Testis (tissue), 3 donors: ENCODE results near the gene DBN1. TPM values are rescaled to one million over a fixed set of nuclear protein-coding genes. Genes with fewer than 3 reads are reported as not detected.
A peak's percentile ranks its signal among the peaks of the same experiment; 100 is the strongest.

ENCODE experiments used
- DNase-seq: peaks from one replicate; pipeline ENCODE4 v3.0.0-alpha.2; 2019
- H3K27ac ChIP-seq, 2 donors: fragments of 200-600 bp; sonication (generic); one replicate each; pipeline ENCODE4 v1.5.1; 2019
- H3K27me3 ChIP-seq: fragments of 200-600 bp; sonication (generic); one replicate; pipeline ENCODE4 v1.5.1; 2019
- H3K36me3 ChIP-seq: fragments of 200-600 bp; sonication (generic); one replicate; pipeline ENCODE4 v1.5.1; 2017; ENCODE audit warnings: low read depth; ENCODE audit errors: missing control alignments
- H3K4me1 ChIP-seq: fragments of 200-600 bp; sonication (generic); one replicate; pipeline ENCODE4 v1.5.1; 2019
- H3K4me3 ChIP-seq, 2 donors: fragments of 200-600 bp; sonication (generic); one replicate each; pipeline ENCODE4 v1.5.1; 2017 to 2019
- H3K9me3 ChIP-seq: fragments of 200-600 bp; sonication (generic); one replicate; pipeline ENCODE4 v1.5.1; 2017
- POLR2A ChIP-seq: fragments of 450-650 bp; IDR thresholded peaks from one replicate; pipeline ENCODE4 v1.6.1; 2017; ENCODE audit warnings: antibody characterized with exemption, mild to moderate bottlenecking, moderate library complexity
- WGBS, 2 donors: methylation state at CpG; one replicate each; pipeline ENCODE4 v1.1.5; 2018; 5-methylcytosine and 5-hydroxymethylcytosine counted together
- intact Hi-C: fragments of 100-400 bp; cut with DNase I; formaldehyde crosslinking; loops from one replicate; pipeline ENCODE4 v1.15.1; 2023; ENCODE audit warnings: low total_unique reads
- polyA plus RNA-seq: library from polyadenylated mRNA; stranded (reverse); fragments of 350-450 nt; fragmentation: Illumina TruSeq; extraction: RNeasy Lipid Tissue Mini Kit (QIAGEN cat#74804); gene quantifications from one replicate; pipeline ENCODE4 v1.2.3, GENCODE V29; 2014; ENCODE audit warnings: low read depth, low replicate concordance; ENCODE audit not compliant: insufficient read depth
- total RNA-seq, 2 donors: library from RNA; depleted of rRNA; stranded (reverse); fragments of >200 nt; gene quantifications; one replicate each; pipeline ENCODE4 v1.2.3, GENCODE V29; 2016
- TF ChIP-seq, protein P1 (sequence below), 3 experiments: fragments of 450-650 bp in 2 of 3; fragments of 200-600 bp in 1 of 3; sonication (generic) in 1 of 3; IDR thresholded peaks; one replicate each; pipeline ENCODE4 v1.5.1; 2016 to 2019; ENCODE audit warnings: antibody characterized with exemption in 3 of 3, mild to moderate bottlenecking in 2 of 3, moderate library complexity in 1 of 3

Gene DBN1
- total and polyA plus RNA-seq, 3 donors from 2014 or later, result 50.5 to 83.1 (median 69.6) TPM

GRCh38 chr5:177446200-177447065 lies 27.0 kb downstream of the DBN1 start, which contains the start of gene PRR7:
PRR7 (plus strand) TSS chr5:177446814; CDS start chr5:177455068, 8,254 bp downstream.
- Histone ChIP-seq H3K27ac (no peak within 1 kb of the TSS), H3K27me3 (no peaks in the 10 kb centered on the region), H3K4me3 (peak within 1 kb of the TSS; percentile 59 to 65), H3K36me3 (no peaks in the 10 kb centered on the region), H3K4me1 (peaks cover 16% of the 10 kb centered on the region), H3K9me3 (no peaks in the 10 kb centered on the region)
- TF ChIP-seq POLR2A, result no peak
- TF ChIP-seq, protein P1, sequence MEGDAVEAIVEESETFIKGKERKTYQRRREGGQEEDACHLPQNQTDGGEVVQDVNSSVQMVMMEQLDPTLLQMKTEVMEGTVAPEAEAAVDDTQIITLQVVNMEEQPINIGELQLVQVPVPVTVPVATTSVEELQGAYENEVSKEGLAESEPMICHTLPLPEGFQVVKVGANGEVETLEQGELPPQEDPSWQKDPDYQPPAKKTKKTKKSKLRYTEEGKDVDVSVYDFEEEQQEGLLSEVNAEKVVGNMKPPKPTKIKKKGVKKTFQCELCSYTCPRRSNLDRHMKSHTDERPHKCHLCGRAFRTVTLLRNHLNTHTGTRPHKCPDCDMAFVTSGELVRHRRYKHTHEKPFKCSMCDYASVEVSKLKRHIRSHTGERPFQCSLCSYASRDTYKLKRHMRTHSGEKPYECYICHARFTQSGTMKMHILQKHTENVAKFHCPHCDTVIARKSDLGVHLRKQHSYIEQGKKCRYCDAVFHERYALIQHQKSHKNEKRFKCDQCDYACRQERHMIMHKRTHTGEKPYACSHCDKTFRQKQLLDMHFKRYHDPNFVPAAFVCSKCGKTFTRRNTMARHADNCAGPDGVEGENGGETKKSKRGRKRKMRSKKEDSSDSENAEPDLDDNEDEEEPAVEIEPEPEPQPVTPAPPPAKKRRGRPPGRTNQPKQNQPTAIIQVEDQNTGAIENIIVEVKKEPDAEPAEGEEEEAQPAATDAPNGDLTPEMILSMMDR (IDR thresholded peaks at IDR 0.05), result no peak
- intact Hi-C loops, result no loop called here
- DNase-seq, result peak; percentile 79
- 0 to 1% methylated on average over 3 to 76 of the region's 89 CpGs for WGBS, 2 donors

DNA sequence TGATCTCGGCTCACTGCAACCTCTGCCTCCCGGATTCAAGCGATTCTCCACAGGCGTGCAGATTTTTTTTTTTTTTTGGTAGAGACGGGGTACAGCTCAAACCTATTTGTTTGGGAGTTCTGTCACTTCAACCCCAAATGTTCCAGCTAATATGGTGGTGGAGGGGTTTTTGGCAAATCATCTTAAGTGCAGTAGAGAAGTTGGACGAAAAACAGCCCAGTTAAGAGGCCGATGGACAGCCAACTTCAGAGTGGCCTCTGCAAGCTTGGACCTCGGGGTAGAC lies 27.6 kb downstream of the DBN1 start:
- 5 to 8% methylated on average over 6 to 8 of the region's 8 CpGs for WGBS, 2 donors
- peak overlapping the region; percentile 59 to 65 for H3K4me3 ChIP-seq

DNA sequence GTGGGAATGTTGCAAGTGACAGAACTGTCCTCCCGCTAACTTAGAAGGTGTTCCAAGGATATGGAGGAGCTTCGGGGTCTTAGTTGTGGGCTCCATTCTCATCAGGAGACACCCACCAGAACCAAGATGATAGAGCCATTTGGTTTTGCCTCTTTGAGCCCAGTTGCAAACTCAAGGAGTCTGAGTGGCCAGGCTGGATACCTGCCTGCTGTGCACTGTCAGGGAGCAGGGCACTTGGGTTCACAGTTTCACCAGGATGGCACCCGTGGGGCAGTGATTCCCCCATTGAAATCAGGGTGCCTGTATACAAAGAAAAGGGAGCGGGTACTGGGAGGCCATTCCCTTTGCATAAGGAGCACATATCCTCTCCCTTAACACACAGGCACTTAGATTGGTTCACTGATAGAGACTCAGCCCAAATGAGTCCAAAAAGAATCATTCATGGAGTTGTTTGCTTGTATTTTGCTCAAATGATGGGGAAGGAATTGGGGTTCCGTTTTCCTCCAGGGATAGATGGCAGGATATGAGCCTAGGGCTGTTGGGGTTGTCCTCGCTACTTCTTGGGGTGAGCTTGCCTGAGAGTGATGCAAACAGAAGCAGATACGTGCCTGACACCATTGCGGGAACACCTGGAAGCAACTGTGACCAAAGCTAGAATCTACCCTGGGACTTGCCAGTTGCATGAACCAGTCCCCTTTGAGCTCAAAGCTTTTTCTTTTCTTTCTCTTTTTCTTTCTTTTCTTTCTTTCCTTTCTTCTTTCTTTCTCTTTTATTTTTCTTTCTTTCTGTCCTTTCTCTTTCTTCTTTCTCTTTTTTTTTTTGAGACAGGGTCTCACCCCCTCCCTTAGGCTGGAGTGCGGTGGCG lies 28.1 kb downstream of the DBN1 start:
- Histone ChIP-seq H3K9me3 (no peaks in the 10 kb centered on the region), H3K27me3 (no peaks in the 10 kb centered on the region), H3K36me3 (no peaks in the 10 kb centered on the region), H3K27ac (no peak overlapping the region), H3K4me3 (no peak overlapping the region), H3K4me1 (peaks cover 16% of the 10 kb centered on the region)
- intact Hi-C loops, result no loop called here
- DNase-seq, result no peak
- no peak for TF ChIP-seq POLR2A
- TF ChIP-seq, protein P1 (IDR thresholded peaks at IDR 0.05), result no peak
- WGBS, 2 donors, result 53 to 62% methylated on average over 10 of the region's 10 CpGs

More for the DNA sequence above, 27.6 kb downstream of the DBN1 start:
- Histone ChIP-seq H3K4me1 (peaks cover 16% of the 10 kb centered on the region), H3K27ac (no peak overlapping the region), H3K9me3 (no peaks in the 10 kb centered on the region), H3K27me3 (no peaks in the 10 kb centered on the region), H3K36me3 (no peaks in the 10 kb centered on the region)
- TF ChIP-seq, protein P1 (IDR thresholded peaks at IDR 0.05), result no peak
- no peak for TF ChIP-seq POLR2A
- no peak for DNase-seq
- intact Hi-C loops, result no loop called here

DNA sequence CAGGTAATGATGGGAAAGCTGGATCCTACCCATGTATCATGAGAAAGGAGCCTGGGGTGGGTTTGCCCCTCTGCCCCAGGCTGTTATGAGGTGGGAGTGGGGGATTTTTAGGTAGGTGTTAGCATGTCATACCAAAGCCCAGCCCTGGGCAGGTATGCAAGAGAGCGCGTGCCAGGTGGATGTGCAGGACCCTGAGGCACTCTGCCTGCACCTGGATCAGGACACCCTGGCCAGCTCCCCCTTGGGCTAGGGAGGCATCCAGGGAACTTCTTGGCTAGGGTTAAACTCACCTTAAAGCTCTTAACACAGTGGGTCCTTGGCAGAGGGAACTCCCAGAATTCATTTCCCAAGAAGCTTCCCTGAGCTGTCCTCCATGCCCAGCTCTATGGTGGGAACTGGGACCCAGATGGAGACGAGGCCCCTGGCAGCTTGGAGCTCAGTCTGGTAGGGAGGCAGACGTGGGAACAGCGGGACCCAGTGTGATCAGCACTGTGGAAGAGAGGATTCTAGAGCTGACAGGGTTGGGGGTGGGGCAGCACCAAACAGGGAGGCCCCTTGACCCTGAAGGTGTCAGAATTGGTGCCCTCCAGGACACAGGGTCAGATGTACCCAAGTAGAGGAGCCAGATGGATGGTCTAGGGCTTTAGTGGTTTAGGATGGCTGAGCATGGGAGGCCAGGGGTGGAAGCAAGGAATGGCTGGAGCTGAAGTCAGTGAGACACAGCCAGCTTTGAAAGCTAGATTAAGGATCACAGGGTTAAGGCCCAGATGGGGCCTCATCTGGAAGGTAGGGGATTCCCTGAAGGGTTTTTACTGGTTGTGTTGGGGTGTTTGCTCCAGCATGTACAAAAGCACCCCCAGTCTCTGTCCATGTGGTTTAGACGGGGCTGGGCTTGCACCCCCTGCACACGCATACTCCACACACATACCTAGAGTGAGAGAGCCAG lies 29.1 kb downstream of the DBN1 start:
- H3K9me3 ChIP-seq, result no peaks in the 10 kb centered on the region
- no peak overlapping the region for H3K27ac ChIP-seq
- H3K4me3 ChIP-seq, result no peak overlapping the region
- peaks cover 16% of the 10 kb centered on the region for H3K4me1 ChIP-seq
- WGBS, 2 donors, result 64 to 77% methylated on average over 4 to 7 of the region's 7 CpGs
- H3K36me3 ChIP-seq, result no peaks in the 10 kb centered on the region
- TF ChIP-seq POLR2A, result no peak
- TF ChIP-seq, protein P1 (IDR thresholded peaks at IDR 0.05), result no peak
- no peak for DNase-seq
- intact Hi-C loops, result no loop called here
- H3K27me3 ChIP-seq, result no peaks in the 10 kb centered on the region
